ENCODE measurements around the gene RS1.

DNA sequence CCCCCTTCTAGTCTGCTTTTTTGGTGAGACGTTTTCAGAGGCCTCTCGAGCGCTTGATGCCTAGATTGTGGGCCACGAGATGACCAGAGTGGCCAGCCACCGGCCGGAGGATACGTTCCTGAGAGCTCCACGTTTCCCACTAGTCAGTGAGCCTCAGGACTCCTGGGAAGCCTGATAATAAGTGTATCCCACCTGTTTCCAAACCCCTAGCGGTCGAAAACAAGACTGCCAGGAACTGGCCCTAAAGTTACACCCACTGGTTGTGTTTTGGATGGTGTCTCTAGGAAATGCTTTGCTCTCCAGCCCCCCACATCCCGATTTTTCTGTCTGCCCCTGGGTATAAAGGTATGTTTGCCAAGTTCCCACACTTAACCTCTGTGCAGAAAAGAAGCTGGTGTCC, 4.6 kb upstream of the RS1 start:
- no peak for TF ChIP-seq PATZ1 (CRISPR knock-in tag; IDR thresholded peaks at IDR 0.05; ENCODE audit: borderline replicate concordance)
- no peak for TF ChIP-seq RAD21 (CRISPR knock-in tag; conservative IDR thresholded peaks at IDR 0.05 in 1 of 2, IDR thresholded peaks at IDR 0.05 in 1 of 2)
- no peak for TF ChIP-seq LEF1 (IDR thresholded peaks at IDR 0.05)
- TF ChIP-seq, protein P1, sequence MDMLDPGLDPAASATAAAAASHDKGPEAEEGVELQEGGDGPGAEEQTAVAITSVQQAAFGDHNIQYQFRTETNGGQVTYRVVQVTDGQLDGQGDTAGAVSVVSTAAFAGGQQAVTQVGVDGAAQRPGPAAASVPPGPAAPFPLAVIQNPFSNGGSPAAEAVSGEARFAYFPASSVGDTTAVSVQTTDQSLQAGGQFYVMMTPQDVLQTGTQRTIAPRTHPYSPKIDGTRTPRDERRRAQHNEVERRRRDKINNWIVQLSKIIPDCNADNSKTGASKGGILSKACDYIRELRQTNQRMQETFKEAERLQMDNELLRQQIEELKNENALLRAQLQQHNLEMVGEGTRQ (CRISPR knock-in tag; IDR thresholded peaks at IDR 0.05): no peak
- TF ChIP-seq RFX5 (IDR thresholded peaks at IDR 0.05; ENCODE audit: low read depth, low read length): no peak
- TF ChIP-seq ZNF408 (CRISPR knock-in tag; IDR thresholded peaks at IDR 0.05; ENCODE audit: low read depth): no peak
- no peak for TF ChIP-seq HDGF (IDR thresholded peaks at IDR 0.05)
- no peak for TF ChIP-seq FOXM1 (IDR thresholded peaks at IDR 0.05; ENCODE audit: low read depth)
- TF ChIP-seq FOXM1 (CRISPR knock-in tag; IDR thresholded peaks at IDR 0.05; ENCODE audit: low read depth): no peak
- TF ChIP-seq MXI1 (IDR thresholded peaks at IDR 0.05; ENCODE audit: low read depth, low read length): no peak
- TF ChIP-seq SNRNP70 (optimal IDR thresholded peaks at IDR 0.05; ENCODE audit: low read depth, low read length): no peak
- no peak for TF ChIP-seq SAP30 (IDR thresholded peaks at IDR 0.05; ENCODE audit: borderline replicate concordance, insufficient read depth, low read depth, low read length, poor library complexity, severe bottlenecking)

Measured in K562 (cell line).